CD8-positive, alpha-beta memory T cell (primary cell): ENCODE results near the gene AOPEP. TPM values are rescaled to one million over a fixed set of nuclear protein-coding genes. Genes with fewer than 3 reads are reported as not detected.
"Not testable (repeated sequence)": the region's sequence is repeated elsewhere in the genome, so short reads cannot be mapped to it uniquely, and the experiment has no call there.

ENCODE experiments used
- CTCF ChIA-PET: fragments of 350-600 bp; sonication (Branson Sonifier 250); formaldehyde crosslinking; loops from one replicate; lab custom pipeline; 2021; ENCODE audit warnings: antibody characterized with exemption; lab: Charles Lee
- POLR2A ChIA-PET: fragments of 350-600 bp; sonication (Branson Sonifier 250); formaldehyde crosslinking; loops from one replicate; lab custom pipeline; 2021; ENCODE audit warnings: antibody characterized with exemption; lab: Charles Lee
- DNase-seq, 5 donors: peaks; one replicate each; pipeline versions ENCODE4 v3.0.0 to v3.0.0-alpha.2; 2020 to 2022; ENCODE audit warnings: mixed read lengths in 1 of 5
- H3K27ac ChIP-seq: one replicate; pipeline ENCODE4 v1.7.0; 2013; ENCODE audit warnings: low read depth, mild to moderate bottlenecking, low read length, moderate library complexity
- H3K27me3 ChIP-seq: 2 replicates; pipeline ENCODE4 v1.7.0; 2013; ENCODE audit warnings: low read length, mild to moderate bottlenecking; ENCODE audit not compliant: insufficient read depth, poor library complexity, severe bottlenecking
- H3K36me3 ChIP-seq: 2 replicates; pipeline ENCODE4 v1.7.0; 2013; ENCODE audit warnings: mild to moderate bottlenecking, low read length, moderate library complexity; ENCODE audit not compliant: insufficient read depth
- H3K4me1 ChIP-seq: 2 replicates; pipeline ENCODE4 v1.7.0; 2013; ENCODE audit warnings: mild to moderate bottlenecking, low read length, moderate library complexity; ENCODE audit not compliant: insufficient read depth
- H3K4me3 ChIP-seq: 2 replicates; pipeline ENCODE4 v1.7.0; 2013; ENCODE audit warnings: mild to moderate bottlenecking, low read length
- H3K9me3 ChIP-seq: 2 replicates; pipeline ENCODE4 v1.7.0; 2013; ENCODE audit warnings: mild to moderate bottlenecking, low read length
- H3K27ac Mint-ChIP-seq, 8 donors: one replicate each; pipeline ENCODE4 v1.8.0; 2020 to 2021; ENCODE audit warnings: mixed read lengths in 8 of 8, mild to moderate bottlenecking in 6 of 8, inconsistent platforms in 3 of 8, moderate library complexity in 3 of 8
- H3K27me3 Mint-ChIP-seq, 2 donors: one replicate each; pipeline ENCODE4 v1.8.0; 2020 to 2021; ENCODE audit warnings: mixed read lengths in 2 of 2, mild to moderate bottlenecking in 1 of 2, moderate library complexity in 1 of 2
- H3K36me3 Mint-ChIP-seq, 3 donors: one replicate each; pipeline ENCODE4 v1.8.0; 2020 to 2021; ENCODE audit warnings: mixed read lengths in 3 of 3, inconsistent platforms in 1 of 3, mild to moderate bottlenecking in 1 of 3
- H3K4me1 Mint-ChIP-seq, 3 donors: one replicate each; pipeline ENCODE4 v1.8.0; 2020 to 2021; ENCODE audit warnings: mixed read lengths in 3 of 3, inconsistent platforms in 1 of 3, mild to moderate bottlenecking in 1 of 3
- H3K4me3 Mint-ChIP-seq, 7 donors: one replicate each; pipeline ENCODE4 v1.8.0; 2020 to 2021; ENCODE audit warnings: mixed read lengths in 7 of 7, mild to moderate bottlenecking in 6 of 7, moderate library complexity in 4 of 7, inconsistent platforms in 2 of 7
- H3K9me3 Mint-ChIP-seq, 5 donors: one replicate each; pipeline ENCODE4 v1.8.0; 2020 to 2022; ENCODE audit warnings: mixed read lengths in 5 of 5, mild to moderate bottlenecking in 3 of 5, moderate library complexity in 2 of 5, inconsistent platforms in 1 of 5
- polyA plus RNA-seq: library from polyadenylated mRNA; unstranded; fragments of 300-500 nt; fragmentation: Illumina TruSeq; gene quantifications from one replicate; pipeline ENCODE4 v1.2.3, GENCODE V29; 2021
- total RNA-seq, 2 experiments: library from RNA; stranded (reverse); gene quantifications; one replicate each; pipeline ENCODE4 v1.2.3, GENCODE V29; 2021

The AOPEP gene
- total and polyA plus RNA-seq, 3 experiments from 2014 or later = 4.2 to 7.1 (median 6.9) TPM

DNA sequence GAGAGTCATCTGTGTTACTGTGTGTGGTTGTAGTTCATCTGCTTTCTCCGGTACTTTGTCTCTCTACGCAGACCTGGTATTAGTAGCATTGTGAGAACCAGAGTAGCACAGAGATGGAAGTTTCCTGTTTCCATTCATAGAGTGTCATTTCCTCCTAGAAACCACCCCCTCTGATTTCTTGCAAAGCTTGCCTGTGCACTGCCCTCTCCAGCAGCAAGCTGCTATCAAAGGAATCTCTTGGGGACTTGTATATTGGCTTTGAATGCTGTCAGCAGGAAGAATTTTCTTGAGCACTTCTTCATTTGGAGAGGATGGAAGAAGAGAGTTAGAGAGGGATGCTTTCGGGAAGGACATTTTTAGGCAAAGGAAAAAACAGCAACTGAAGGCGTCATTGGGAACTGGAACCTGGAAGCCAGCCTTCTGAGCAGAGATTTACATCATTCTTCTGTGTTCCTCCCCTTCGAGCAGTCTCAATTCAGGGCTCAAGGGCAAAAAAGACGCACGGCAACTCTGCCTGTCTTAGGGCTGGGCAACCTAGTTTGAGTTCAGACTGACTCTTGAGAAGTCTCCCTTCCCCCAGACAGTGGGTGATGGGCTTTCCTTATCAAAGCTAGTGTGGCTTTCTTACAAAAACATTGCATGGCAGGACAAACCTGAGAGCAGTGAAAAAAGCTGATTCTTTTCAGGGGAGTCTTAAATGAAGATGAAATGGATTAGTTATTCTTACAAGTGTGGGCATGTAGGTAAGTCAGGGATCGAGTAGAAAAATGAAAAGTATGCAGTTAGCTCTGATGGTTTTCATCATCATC, 226.3 kb downstream of the AOPEP start:
- no peaks in the 10 kb centered on the region for H3K9me3 Mint-ChIP-seq
- no peaks in the 10 kb centered on the region for H3K36me3 ChIP-seq
- peaks cover 8 to 16% (median 16%) of the 10 kb centered on the region in 3 donors for H3K36me3 Mint-ChIP-seq
- no peaks in the 10 kb centered on the region for H3K27me3 ChIP-seq
- H3K4me3 ChIP-seq = no peak overlapping the region
- no peak overlapping the region for H3K27ac ChIP-seq
- H3K27me3 Mint-ChIP-seq = no peaks in the 10 kb centered on the region
- peak overlapping the region in 7 of 8 donors; percentile 21 to 86 (median 68) for H3K27ac Mint-ChIP-seq
- peaks cover 32% of the 10 kb centered on the region for H3K4me1 ChIP-seq
- peak in 2 of 5 donors; percentile 16 to 19 for DNase-seq
- peaks cover 32 to 42% (median 37%) of the 10 kb centered on the region in 3 donors for H3K4me1 Mint-ChIP-seq
- peak overlapping the region in 6 of 7 donors; percentile 32 to 71 (median 65) for H3K4me3 Mint-ChIP-seq
- CTCF ChIA-PET = no interaction called here
- POLR2A ChIA-PET = no interaction called here
- no peaks in the 10 kb centered on the region for H3K9me3 ChIP-seq

DNA sequence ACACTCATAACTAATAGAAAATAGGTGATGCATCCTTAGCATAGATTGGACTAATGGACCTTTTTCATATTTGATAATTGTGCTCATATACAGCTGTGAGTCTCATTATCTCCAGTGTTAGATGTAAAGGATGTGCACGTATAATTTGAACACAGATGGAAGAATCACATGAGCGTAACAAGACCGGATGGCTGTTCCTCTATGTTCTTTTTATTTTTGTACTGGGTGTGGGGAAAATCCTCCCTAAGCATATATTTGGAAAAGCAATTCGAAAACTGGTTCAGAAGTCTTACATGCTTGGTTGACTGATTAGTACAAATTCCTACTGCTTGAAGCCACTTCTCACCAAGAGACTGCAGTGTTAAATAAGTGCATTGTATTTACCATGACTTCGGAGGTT, 230.2 kb downstream of the AOPEP start:
- no peaks in the 10 kb centered on the region for H3K9me3 Mint-ChIP-seq
- CTCF ChIA-PET = no interaction called here
- Histone ChIP-seq H3K36me3 (no peaks in the 10 kb centered on the region), H3K27me3 (no peaks in the 10 kb centered on the region), H3K4me3 (no peak overlapping the region), H3K9me3 (no peaks in the 10 kb centered on the region), H3K27ac (no peak overlapping the region), H3K4me1 (peaks cover 16% of the 10 kb centered on the region)
- H3K4me3 Mint-ChIP-seq = no peak overlapping the region
- DNase-seq = no peak
- H3K4me1 Mint-ChIP-seq = peaks cover 15 to 20% (median 15%) of the 10 kb centered on the region in 3 donors
- H3K36me3 Mint-ChIP-seq = peaks cover 8 to 18% (median 17%) of the 10 kb centered on the region in 3 donors
- POLR2A ChIA-PET = no interaction called here
- H3K27ac Mint-ChIP-seq = no peak overlapping the region
- no peaks in the 10 kb centered on the region for H3K27me3 Mint-ChIP-seq

DNA sequence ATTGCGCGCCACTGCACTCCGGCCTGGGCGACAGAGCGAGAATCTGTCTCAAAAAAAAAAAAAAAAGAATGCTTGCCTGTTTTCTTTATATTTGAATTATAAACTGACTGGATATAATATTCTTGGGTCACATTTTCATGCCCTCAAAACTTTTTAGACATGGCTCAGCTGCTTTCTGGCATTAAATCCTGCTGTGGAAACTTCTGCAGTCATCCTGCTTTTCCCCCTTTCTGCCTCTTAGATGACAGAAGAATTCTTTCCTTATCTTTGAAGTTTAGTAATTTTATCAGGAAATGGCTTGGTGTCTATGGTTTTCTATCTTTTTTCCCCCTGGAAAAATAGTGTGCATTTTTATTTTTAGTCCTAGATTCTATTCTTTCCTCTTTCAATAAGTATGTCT, 234.5 kb downstream of the AOPEP start:
- Mint-ChIP-seq H3K9me3 (no peaks in the 10 kb centered on the region), H3K27me3 (no peaks in the 10 kb centered on the region), H3K36me3 (peaks cover 12 to 17% (median 14%) of the 10 kb centered on the region in 3 donors), H3K4me1 (no peaks in the 10 kb centered on the region), H3K4me3 (no peak overlapping the region), H3K27ac (no peak overlapping the region)
- Histone ChIP-seq H3K27me3 (no peaks in the 10 kb centered on the region), H3K36me3 (no peaks in the 10 kb centered on the region), H3K27ac (no peak overlapping the region), H3K4me1 (no peaks in the 10 kb centered on the region), H3K4me3 (no peak overlapping the region), H3K9me3 (no peaks in the 10 kb centered on the region)
- CTCF ChIA-PET = no interaction called here
- POLR2A ChIA-PET = no interaction called here
- no peak for DNase-seq

DNA sequence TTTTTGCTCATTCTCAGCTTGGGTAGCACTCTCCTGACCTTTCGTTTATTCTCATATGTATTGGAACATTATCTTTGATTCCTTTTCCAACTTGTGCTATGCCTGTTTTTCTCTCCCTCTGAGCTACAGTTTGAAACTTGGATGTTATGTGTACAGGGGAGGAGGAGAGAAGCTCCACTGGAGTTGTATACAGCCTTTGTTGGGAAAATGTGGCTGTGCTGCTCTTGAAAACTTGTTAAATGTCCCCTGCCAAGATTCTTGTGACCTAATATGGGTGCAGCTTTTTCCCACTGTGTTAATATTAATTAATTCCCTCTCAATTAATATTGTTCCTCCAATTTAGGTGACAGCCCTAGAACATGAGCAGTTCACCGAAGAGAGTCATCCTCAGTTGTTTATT, 235.4 kb downstream of the AOPEP start:
- CTCF ChIA-PET = interaction anchor here (0.6 kb wide), 1 partner anchor 74 kb away, joined by 3 read pairs; no protein-coding TSS in a partner anchor

DNA sequence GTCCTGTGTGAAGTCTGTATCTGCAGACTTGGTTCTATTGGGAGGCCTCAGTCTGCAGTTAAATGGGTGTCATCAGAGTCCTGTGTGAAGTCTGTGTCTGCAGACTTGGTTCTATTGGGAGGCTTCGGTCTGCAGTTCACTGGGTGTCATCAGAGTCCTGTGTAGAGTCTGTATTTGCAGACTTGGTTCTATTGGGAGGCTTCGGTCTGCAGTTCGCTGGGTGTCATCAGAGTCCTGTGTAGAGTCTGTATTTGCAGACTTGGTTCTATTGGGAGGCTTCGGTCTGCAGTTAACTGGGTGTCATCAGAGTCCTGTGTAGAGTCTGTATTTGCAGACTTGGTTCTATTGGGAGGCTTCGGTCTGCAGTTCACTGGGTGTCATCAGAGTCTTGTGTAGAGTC, 239.1 kb downstream of the AOPEP start:
- H3K27me3 Mint-ChIP-seq, H3K4me1 ChIP-seq, H3K4me3 ChIP-seq, H3K36me3 ChIP-seq, DNase-seq, H3K27me3 ChIP-seq, H3K4me3 Mint-ChIP-seq, H3K9me3 Mint-ChIP-seq, H3K9me3 ChIP-seq, H3K27ac Mint-ChIP-seq, H3K4me1 Mint-ChIP-seq, CTCF ChIA-PET, POLR2A ChIA-PET, H3K27ac ChIP-seq: not testable (repeated sequence)
- H3K36me3 Mint-ChIP-seq = peaks cover 5 to 14% (median 13%) of the 10 kb centered on the region in 3 donors

More for the DNA sequence above, 235.4 kb downstream of the AOPEP start:
- Histone ChIP-seq H3K27me3 (no peaks in the 10 kb centered on the region), H3K36me3 (no peaks in the 10 kb centered on the region), H3K9me3 (no peaks in the 10 kb centered on the region), H3K27ac (no peak overlapping the region), H3K4me1 (no peaks in the 10 kb centered on the region), H3K4me3 (no peak overlapping the region)
- Mint-ChIP-seq H3K4me1 (no peaks in the 10 kb centered on the region), H3K4me3 (no peak overlapping the region), H3K36me3 (peaks cover 4 to 9% (median 7%) of the 10 kb centered on the region in 3 donors), H3K27me3 (no peaks in the 10 kb centered on the region), H3K9me3 (no peaks in the 10 kb centered on the region), H3K27ac (no peak overlapping the region)
- POLR2A ChIA-PET = no interaction called here
- DNase-seq = no peak

DNA sequence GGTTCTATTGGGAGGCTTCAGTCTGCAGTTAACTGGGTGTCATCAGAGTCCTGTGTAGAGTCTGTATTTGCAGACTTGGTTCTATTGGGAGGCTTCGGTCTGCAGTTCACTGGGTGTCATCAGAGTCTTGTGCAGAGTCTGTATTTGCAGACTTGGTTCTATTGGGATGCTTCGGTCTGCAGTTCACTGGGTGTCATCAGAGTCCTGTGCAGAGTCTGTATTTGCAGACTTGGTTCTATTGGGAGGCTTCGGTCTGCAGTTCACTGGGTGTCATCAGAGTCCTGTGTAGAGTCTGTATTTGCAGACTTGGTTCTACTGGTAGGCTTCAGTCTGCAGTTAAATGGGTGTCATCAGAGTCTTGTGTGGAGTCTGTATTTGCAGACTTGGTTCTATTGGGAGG, 239.5 kb downstream of the AOPEP start:
- H3K4me3 ChIP-seq, H3K4me3 Mint-ChIP-seq, H3K27ac ChIP-seq, H3K27ac Mint-ChIP-seq, H3K9me3 Mint-ChIP-seq, POLR2A ChIA-PET, CTCF ChIA-PET, H3K27me3 Mint-ChIP-seq, DNase-seq, H3K9me3 ChIP-seq, H3K36me3 ChIP-seq, H3K4me1 Mint-ChIP-seq, H3K4me1 ChIP-seq, H3K27me3 ChIP-seq: not testable (repeated sequence)
- peaks cover 5 to 14% (median 13%) of the 10 kb centered on the region in 3 donors for H3K36me3 Mint-ChIP-seq

DNA sequence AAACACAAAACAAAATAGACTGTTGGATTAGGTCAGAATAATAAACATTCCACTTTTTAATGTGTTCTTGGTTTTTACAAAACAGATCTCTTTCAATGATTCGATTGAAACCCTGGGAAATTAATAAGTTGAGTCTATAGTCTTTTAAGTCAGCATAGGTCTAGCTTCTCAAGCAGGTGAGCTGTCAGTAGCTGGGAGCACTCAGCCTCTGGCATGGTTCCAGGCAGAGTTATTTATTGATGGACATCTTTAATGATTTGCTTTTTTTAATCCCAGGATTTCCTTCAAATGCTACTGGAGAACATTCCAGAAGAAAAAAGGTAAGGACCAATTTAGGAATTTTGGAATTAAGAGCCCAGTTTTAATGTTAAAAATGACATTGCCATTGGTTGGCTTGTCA, 241.0 kb downstream of the AOPEP start:
- Mint-ChIP-seq H3K27ac (no peak overlapping the region), H3K4me1 (no peaks in the 10 kb centered on the region), H3K27me3 (peaks cover 0 to 3% of the 10 kb centered on the region in 2 donors), H3K9me3 (no peaks in the 10 kb centered on the region), H3K4me3 (no peak overlapping the region), H3K36me3 (peaks cover 3 to 9% (median 8%) of the 10 kb centered on the region in 3 donors)
- no peaks in the 10 kb centered on the region for H3K4me1 ChIP-seq
- H3K9me3 ChIP-seq = no peaks in the 10 kb centered on the region
- H3K4me3 ChIP-seq = no peak overlapping the region
- DNase-seq = no peak
- H3K36me3 ChIP-seq = no peaks in the 10 kb centered on the region
- H3K27ac ChIP-seq = no peak overlapping the region
- ChIA-PET CTCF (no interaction called here), POLR2A (no interaction called here)
- no peaks in the 10 kb centered on the region for H3K27me3 ChIP-seq

DNA sequence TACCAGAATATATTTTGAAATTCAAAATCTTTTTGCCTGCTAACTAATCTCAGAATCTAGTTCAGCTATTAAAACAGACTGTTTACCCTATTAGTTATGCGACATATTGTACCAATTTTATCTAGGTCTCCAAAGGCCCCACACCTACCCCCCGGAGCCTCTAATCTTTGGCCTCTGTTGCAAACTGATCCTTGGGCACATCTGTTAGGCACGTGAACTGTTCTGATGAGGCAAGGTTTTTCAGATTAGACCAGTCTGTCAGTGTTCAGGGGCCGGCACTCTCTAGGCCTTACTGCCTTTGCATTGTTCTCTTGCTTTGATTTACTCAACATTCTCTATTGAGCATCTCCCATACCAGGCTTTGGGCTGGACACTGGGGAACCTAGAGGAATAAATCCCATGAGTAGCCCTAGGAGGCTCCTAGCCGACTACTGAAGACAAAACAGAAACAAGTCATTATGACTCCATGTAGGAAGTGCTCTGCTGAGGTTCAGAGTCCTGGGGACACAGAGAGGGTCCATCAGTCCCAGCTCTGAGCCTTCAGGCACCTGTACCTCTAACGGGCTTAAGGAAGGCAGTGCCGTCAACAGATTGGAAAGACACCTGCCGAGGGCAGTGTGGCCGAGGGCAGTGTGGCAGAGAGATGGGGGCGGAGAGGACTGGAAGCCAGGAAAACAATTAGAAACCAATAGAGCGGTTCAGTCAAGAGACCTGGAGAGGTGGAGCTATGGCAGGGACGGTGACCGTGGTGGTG, 245.1 kb downstream of the AOPEP start:
- POLR2A ChIA-PET = no interaction called here
- H3K4me1 Mint-ChIP-seq = no peaks in the 10 kb centered on the region
- H3K27me3 ChIP-seq = no peaks in the 10 kb centered on the region
- no peaks in the 10 kb centered on the region for H3K9me3 ChIP-seq
- H3K4me3 Mint-ChIP-seq = no peak overlapping the region
- CTCF ChIA-PET = no interaction called here
- no peak for DNase-seq
- no peak overlapping the region for H3K27ac ChIP-seq
- H3K4me1 ChIP-seq = no peaks in the 10 kb centered on the region
- peaks cover 5 to 9% (median 9%) of the 10 kb centered on the region in 3 donors for H3K36me3 Mint-ChIP-seq
- H3K27me3 Mint-ChIP-seq = peaks cover 3 to 7% of the 10 kb centered on the region in 2 donors
- H3K27ac Mint-ChIP-seq = no peak overlapping the region
- H3K36me3 ChIP-seq = no peaks in the 10 kb centered on the region
- H3K9me3 Mint-ChIP-seq = peaks cover 0 to 1% (median 0%) of the 10 kb centered on the region in 5 donors
- no peak overlapping the region for H3K4me3 ChIP-seq
